NT2/D1 (cell line): ENCODE data around the gene PCYT2.
"Not testable (repeated sequence)": the region's sequence is repeated elsewhere in the genome, so short reads cannot be mapped to it uniquely, and the experiment has no call there.

Source experiments
- DNase-seq: peaks from one replicate; pipeline ENCODE4 v3.0.0-alpha.2; 2011; ENCODE audit warnings: low read depth, low spot score
- H3K27me3 ChIP-seq: 2 replicates; pipeline ENCODE4 v1.6.0; 2011; ENCODE audit warnings: mild to moderate bottlenecking; ENCODE audit not compliant: insufficient read length, insufficient read depth
- H3K36me3 ChIP-seq: 2 replicates; pipeline ENCODE4 v1.6.1; 2011; ENCODE audit warnings: mild to moderate bottlenecking, low read length, mixed read lengths; ENCODE audit not compliant: insufficient read depth, insufficient read length
- H3K4me1 ChIP-seq: 2 replicates; pipeline ENCODE4 v1.5.1; 2011; ENCODE audit not compliant: insufficient read depth, insufficient read length
- H3K4me3 ChIP-seq: 2 replicates; pipeline ENCODE4 v1.5.1; 2011; ENCODE audit warnings: low read depth; ENCODE audit not compliant: insufficient read length
- H3K9ac ChIP-seq: 2 replicates; pipeline ENCODE4 v1.6.0; 2011; ENCODE audit warnings: low read depth; ENCODE audit not compliant: insufficient read length
- H3K9me3 ChIP-seq: 2 replicates; pipeline ENCODE4 v1.5.1; 2011; ENCODE audit warnings: mild to moderate bottlenecking, low read length; ENCODE audit not compliant: insufficient read depth
- SUZ12 ChIP-seq: IDR thresholded peaks from 2 replicates; pipeline ENCODE4 v1.6.1; 2011; ENCODE audit not compliant: insufficient read length, insufficient read depth; ENCODE audit errors: extremely low read depth
- YY1 ChIP-seq: IDR thresholded peaks from 2 replicates; pipeline ENCODE4 v1.6.1; 2011; ENCODE audit not compliant: insufficient read length, insufficient read depth
- ZNF274 ChIP-seq: IDR thresholded peaks from 2 replicates; pipeline ENCODE4 v1.6.1; 2011; ENCODE audit warnings: mild to moderate bottlenecking, low read depth, low read length

PCYT2 gene

DNA sequence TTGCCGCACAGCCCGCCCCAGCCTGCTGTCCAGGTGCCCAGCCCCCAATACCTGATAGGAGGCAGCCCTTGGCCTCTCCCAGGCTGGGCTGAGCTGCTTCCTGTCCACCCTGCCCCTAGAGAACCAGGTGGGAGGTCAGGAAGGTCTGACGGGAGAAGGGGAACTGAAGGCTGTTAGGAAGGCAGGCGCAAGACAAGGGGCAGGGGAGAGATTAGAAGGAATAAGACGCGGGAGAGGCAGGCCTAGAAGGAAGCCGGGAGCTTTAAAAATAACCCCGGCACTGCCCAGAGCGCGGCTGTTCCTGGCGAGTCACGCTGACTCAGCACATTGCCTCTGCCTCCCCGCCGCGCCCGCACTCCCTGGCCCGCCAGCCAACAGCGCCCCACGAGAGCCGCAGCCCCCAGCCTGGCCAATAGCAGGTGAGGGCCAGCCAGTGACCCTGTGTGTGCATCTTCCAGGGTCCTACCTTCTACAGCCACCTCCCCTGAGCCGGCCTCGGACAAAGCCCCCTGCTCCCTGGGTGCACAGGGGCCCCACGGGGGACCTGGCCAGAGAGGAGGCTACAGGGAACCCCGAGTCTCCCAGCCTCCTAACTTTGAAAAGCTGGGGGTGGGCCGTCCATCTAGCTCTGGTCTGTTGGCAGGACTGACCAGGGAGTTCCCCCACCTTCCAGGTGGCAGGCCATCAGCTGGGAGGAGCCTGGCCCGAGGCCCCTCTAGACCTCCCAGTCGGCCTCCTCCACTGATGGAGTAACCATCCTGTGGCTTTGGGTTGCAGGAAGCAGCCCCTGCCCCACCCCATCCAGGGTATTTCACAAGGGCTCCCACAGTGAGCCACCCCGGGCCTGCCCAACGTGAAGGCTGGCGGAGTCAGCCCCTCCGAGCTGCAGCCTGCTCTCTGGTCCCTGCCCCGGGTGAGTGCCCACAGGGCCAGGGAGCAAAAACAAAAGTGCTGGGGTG, 12.4 kb upstream of the PCYT2 start:
- Histone ChIP-seq H3K9me3 (no peaks in the 10 kb centered on the region), H3K27me3 (peaks cover 5% of the 10 kb centered on the region), H3K4me3 (peak overlapping the region; percentile 42), H3K4me1 (peaks cover 43% of the 10 kb centered on the region), H3K36me3 (peaks cover 48% of the 10 kb centered on the region), H3K9ac (peak overlapping the region; percentile 82)
- TF ChIP-seq ZNF274 = no peak
- TF ChIP-seq SUZ12 = no peak
- TF ChIP-seq YY1 = no peak
- no peak for DNase-seq

DNA sequence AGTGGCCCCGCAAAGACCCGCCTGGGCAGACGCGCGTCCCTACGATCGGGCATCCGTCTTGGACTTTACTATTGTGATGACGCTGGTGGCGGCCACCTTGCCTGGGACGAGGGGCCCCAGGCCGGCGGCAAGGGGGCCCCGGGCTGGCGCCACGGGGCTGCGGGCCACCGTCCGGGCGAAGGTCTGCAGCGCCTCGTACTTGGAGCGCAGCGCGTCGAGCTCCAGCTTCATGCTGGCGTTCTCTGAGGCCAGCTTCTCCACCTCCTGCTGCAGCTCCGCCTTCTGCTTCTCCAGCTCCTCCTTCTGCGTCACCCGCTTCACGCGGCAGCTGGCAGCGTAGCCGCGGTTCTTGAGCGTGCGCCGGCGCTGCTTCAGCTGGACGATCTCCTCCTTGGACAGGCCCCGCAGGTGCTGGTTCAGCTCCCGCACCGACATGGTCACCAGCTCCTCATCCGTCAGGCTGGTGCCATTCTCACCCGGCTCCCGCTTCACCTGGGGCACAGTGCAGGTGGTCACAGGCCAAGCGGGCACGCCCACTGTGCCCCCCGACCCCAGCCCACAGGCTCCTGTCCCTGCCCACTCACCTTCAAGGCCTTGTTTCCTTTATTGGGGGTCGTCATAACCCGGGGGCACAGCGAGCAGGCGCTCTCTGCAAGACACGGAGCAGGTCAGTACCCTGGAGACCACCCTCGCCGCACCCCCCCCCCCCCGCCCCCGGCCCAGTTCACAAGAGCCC, 11.5 kb upstream of the PCYT2 start:
- Histone ChIP-seq H3K4me3 (peak overlapping the region; percentile 39), H3K9ac (peak overlapping the region; percentile 82), H3K27me3 (no peaks in the 10 kb centered on the region), H3K9me3 (no peaks in the 10 kb centered on the region), H3K4me1 (peaks cover 41% of the 10 kb centered on the region), H3K36me3 (peaks cover 48% of the 10 kb centered on the region)
- no peak for DNase-seq
- no peak for TF ChIP-seq YY1
- TF ChIP-seq SUZ12 = no peak
- no peak for TF ChIP-seq ZNF274

DNA sequence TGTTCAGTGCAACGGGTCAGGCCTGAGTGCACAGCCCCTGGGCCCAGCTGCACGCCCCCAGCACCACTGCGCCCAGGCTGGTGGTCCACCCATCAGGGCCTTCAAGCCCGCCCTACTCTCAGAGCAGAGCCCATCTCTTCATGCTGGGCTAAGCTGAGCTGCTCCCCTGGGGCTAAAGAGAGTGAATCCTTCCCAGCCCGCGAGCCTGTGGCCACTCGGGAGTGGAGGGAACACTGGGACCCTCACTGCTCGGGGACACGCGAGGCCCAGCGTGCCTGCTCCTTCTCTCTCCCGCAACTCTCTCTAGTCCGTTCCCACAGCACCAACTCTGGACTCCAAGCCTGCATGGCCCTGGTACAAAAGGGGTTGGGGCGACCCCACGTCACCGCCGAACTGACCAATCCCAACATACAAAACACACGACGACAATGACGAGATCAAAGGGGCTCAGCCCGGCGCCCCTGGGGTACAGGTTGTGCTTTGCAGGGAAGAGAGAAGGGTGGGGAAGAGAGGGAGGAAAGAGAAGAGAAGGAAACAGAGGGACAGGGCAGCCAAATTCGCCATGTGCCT, 10.9 kb upstream of the PCYT2 start:
- Histone ChIP-seq H3K9me3 (no peaks in the 10 kb centered on the region), H3K4me1 (peaks cover 43% of the 10 kb centered on the region), H3K36me3 (peaks cover 50% of the 10 kb centered on the region), H3K9ac (peak overlapping the region; percentile 82), H3K4me3 (no peak overlapping the region), H3K27me3 (no peaks in the 10 kb centered on the region)
- no peak for DNase-seq
- TF ChIP-seq ZNF274 (no peak), SUZ12 (no peak), YY1 (no peak)

DNA sequence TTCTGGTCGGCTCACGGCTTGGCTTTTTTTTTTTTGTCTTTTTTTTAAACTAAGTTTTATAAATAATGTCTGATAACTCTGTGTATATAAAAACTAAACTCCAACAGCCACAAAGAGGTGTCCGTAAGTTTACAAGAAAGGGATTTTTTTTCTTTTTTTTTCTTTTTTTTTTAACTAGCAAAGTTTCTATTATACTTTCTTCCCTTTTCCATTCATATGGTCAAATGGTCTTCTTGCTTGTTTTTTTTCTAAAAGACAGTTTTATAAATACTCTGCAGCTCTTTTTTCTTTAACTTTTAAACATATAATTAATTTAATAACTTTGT, 10.3 kb upstream of the PCYT2 start:
- no peak overlapping the region for H3K4me3 ChIP-seq
- peaks cover 52% of the 10 kb centered on the region for H3K36me3 ChIP-seq
- H3K9me3 ChIP-seq = no peaks in the 10 kb centered on the region
- peaks cover 47% of the 10 kb centered on the region for H3K4me1 ChIP-seq
- DNase-seq = no peak
- H3K9ac ChIP-seq = no peak overlapping the region
- no peaks in the 10 kb centered on the region for H3K27me3 ChIP-seq
- no peak for TF ChIP-seq ZNF274

DNA sequence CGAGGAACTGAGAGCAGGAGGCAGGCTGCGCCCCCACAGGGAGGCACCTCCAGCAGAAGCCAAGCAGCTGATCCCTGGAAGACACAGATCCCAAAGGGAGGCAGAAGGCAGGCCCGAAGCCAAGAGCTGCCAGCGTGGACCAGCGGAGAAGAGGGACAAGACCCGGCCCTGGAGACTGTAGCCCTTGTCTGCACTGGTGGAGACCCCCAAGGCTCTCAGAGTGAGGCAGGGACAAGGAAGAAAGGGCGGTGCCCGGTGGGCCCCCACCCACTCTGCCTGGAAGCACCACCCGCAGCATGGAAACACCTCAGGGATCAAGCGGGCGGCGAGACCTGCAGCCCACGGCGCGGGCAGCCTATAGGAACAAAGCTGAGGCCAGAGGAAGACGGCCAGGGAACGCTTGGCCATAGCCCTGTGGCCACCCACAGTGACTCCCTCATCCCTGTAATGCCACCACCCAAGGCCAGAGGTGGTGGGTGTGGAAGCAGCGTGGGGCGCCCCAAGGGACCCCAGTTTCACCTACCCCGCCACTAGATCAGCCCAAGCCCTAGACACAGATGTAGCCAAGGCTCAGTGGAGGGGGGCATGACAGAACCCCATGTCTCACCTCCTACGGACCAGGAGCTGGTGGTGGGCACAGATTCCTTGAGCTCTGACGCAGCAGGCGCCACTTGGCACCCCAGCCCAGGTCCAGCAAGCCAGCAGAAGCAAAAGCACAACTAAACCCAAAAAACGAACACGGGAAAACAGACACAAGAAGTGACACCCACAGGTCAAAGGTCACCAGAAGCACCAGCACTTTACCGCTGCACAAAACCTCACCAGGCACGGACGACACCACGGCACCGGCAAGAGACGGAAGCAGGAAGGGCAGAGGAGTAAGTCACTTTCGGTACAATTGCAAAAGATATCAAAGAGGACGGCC, 9.7 kb upstream of the PCYT2 start:
- Histone ChIP-seq H3K9ac (no peak overlapping the region), H3K4me1 (peaks cover 44% of the 10 kb centered on the region), H3K36me3 (peaks cover 57% of the 10 kb centered on the region), H3K4me3 (no peak overlapping the region), H3K27me3 (no peaks in the 10 kb centered on the region), H3K9me3 (no peaks in the 10 kb centered on the region)
- DNase-seq = no peak
- TF ChIP-seq ZNF274 (no peak), YY1 (no peak), SUZ12 (no peak)

DNA sequence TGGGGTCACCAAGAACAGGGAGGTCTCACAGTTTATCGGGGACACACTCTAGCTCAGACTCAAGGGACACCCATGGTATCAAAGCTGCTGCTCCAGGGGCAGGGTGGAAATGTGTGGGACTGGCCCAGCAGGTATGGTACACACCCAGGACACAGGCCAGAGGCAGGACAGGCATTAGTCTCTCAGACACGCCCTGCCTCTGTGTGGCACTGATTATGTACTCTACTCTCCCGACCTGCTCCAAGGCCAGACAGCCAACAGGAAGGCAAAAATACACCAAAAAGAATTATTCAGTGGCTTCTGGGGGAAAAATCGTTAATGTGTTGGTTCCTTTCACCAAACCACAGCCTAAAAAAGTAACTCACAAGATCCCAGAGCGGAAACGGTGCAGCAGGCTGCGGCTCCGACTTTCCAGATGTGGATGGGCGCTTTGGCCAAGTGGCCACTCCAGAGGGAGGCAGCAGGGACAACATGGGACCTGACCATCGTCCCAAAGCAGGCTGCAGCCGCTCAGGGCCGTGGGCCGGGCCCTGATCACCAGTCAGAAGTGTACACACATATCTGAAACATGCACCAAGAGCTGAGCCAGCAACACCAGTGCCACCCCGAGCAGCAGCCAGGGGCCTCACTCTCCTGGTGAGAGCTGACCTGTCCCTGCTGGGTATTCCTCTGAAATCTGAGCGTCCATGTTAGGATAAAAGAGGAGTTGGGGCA, 7.8 kb upstream of the PCYT2 start:
- no peak overlapping the region for H3K4me3 ChIP-seq
- peaks cover 31% of the 10 kb centered on the region for H3K4me1 ChIP-seq
- peaks cover 71% of the 10 kb centered on the region for H3K36me3 ChIP-seq
- H3K9ac ChIP-seq = no peak overlapping the region
- H3K9me3 ChIP-seq = no peaks in the 10 kb centered on the region
- no peaks in the 10 kb centered on the region for H3K27me3 ChIP-seq
- no peak for DNase-seq
- TF ChIP-seq ZNF274 = no peak
- no peak for TF ChIP-seq YY1
- no peak for TF ChIP-seq SUZ12

DNA sequence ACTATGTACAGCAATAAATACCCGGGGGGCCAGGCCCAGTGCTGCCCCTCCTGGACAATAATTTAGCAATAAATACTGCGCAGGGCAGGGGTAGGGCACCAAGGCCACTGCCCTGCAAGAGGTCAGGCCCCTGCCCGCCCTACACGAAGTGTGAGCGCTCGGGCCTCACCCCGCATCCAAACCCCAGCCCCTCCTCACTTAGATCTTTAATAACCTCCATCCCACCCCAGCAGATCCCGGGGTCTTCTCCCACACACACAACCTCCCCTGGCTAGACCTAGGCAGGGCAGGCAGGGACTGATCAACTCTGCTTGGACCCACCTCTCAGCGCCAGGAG, 7.1 kb upstream of the PCYT2 start:
- Histone ChIP-seq H3K36me3 (peaks cover 78% of the 10 kb centered on the region), H3K4me1 (peaks cover 29% of the 10 kb centered on the region)
- H3K9ac ChIP-seq, H3K27me3 ChIP-seq, H3K9me3 ChIP-seq, DNase-seq, H3K4me3 ChIP-seq: not testable (repeated sequence)
